ENCODE data around the gene MEF2C. TPM values are rescaled to one million over a fixed set of nuclear protein-coding genes. Genes with fewer than 3 reads are reported as not detected.

MEF2C gene
- polyA plus RNA-seq, 3 donors: 32.0 to 89.3 (median 88.3) TPM

DNA sequence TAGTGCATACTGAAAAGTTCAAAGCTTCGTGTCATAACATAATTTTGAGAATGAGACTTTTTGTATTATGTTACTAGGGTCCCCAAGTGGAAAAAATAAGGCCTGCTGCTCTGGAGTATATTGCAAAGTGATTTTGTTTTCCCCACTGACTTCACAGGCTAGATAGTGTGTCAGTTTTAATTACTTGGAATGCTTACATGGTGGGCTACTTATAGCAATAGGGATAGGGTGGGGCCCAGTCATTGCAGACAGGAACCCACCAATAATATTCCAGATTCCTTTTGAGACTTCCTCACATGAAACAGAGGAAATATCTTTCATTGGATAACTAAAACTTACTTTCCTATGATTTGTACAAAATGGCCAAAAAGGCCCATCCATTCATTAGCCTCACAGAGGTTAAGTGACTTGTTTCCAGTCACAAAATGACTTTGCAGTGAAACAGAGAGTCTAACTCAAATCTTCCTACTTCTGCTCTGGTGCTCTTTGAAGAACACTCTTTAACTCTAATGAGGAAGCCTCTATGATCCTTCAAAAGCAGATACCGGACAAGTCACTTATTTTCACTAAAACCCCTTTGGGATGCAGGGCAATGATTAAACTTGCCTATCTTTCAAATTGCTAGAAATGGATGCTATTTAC, 16.2 kb upstream of the MEF2C start:
- H3K4me3 ChIP-seq (replicated peaks in 1 of 3; ENCODE audit: low read depth in 2 of 3, low read length in 3 of 3): no peak overlapping the region
- Mint-ChIP-seq H3K27me3 (ENCODE audit: low read depth in 3 of 3) (no peaks in the 10 kb centered on the region), H3K27ac (no peak overlapping the region), H3K4me3 (no peak overlapping the region), H3K36me3 (no peaks in the 10 kb centered on the region), H3K4me1 (peaks cover 3% of the 10 kb centered on the region), H3K9me3 (no peaks in the 10 kb centered on the region)
- H3K27me3 ChIP-seq (ENCODE audit: control insufficient read depth in 2 of 2, insufficient read depth in 2 of 2, low read length in 2 of 2): no peaks in the 10 kb centered on the region
- H3K4me1 ChIP-seq (ENCODE audit: control insufficient read depth in 1 of 2, insufficient read depth in 2 of 2, low read length in 2 of 2): no peaks in the 10 kb centered on the region
- no peaks in the 10 kb centered on the region for H4K20me1 ChIP-seq (ENCODE audit: insufficient read depth, low read length)
- H3K36me3 ChIP-seq (replicated peaks in 1 of 2; ENCODE audit: control insufficient read depth in 1 of 2, insufficient read depth in 2 of 2, low read length in 2 of 2): no peaks in the 10 kb centered on the region
- H3K4me2 ChIP-seq (replicated peaks; ENCODE audit: extremely low read depth, low read length, poor library complexity, severe bottlenecking): no peak overlapping the region
- DNase-seq: no peak
- TF ChIP-seq, protein P1, sequence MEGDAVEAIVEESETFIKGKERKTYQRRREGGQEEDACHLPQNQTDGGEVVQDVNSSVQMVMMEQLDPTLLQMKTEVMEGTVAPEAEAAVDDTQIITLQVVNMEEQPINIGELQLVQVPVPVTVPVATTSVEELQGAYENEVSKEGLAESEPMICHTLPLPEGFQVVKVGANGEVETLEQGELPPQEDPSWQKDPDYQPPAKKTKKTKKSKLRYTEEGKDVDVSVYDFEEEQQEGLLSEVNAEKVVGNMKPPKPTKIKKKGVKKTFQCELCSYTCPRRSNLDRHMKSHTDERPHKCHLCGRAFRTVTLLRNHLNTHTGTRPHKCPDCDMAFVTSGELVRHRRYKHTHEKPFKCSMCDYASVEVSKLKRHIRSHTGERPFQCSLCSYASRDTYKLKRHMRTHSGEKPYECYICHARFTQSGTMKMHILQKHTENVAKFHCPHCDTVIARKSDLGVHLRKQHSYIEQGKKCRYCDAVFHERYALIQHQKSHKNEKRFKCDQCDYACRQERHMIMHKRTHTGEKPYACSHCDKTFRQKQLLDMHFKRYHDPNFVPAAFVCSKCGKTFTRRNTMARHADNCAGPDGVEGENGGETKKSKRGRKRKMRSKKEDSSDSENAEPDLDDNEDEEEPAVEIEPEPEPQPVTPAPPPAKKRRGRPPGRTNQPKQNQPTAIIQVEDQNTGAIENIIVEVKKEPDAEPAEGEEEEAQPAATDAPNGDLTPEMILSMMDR (IDR thresholded peaks at IDR 0.05): no peak
- H3K79me2 ChIP-seq (ENCODE audit: insufficient read depth, low read length): no peaks in the 10 kb centered on the region
- H3K9ac ChIP-seq (ENCODE audit: insufficient read depth, low read length, poor library complexity, severe bottlenecking): no peak overlapping the region
- no CpG with 5 or more reads among the region's 2 CpGs for WGBS (ENCODE audit: insufficient coverage)
- H2AFZ ChIP-seq (ENCODE audit: insufficient read depth, low read depth, low read length, poor library complexity, severe bottlenecking): no peak overlapping the region
- H3K9me3 ChIP-seq (replicated peaks in 1 of 2; ENCODE audit: control insufficient read depth in 1 of 2, insufficient read depth in 1 of 2, low read length in 2 of 2): no peaks in the 10 kb centered on the region
- intact Hi-C loops (cut with micrococcal nuclease): no loop called here
- H3K27ac ChIP-seq (ENCODE audit: low read depth in 1 of 2, low read length in 2 of 2): no peak overlapping the region

DNA sequence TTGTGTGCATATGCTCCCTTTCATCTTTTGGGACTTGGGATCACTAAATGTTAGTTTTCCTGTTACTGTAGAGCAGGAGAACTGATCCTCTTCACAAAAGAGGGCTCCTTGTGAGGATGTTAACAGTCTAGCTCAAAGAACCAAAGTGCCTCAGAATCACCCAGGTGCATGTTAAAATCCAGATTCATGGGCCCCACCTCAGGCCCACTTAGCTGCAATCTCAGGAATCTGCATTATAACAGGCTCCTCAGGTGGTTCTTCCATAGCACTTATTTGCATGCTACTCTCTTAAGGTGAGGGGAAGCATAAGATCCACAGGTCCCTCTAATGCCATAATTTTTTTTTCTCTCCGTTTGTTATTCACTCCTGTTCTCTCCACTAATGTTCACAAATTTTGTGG, 14.8 kb upstream of the MEF2C start:
- no peaks in the 10 kb centered on the region for H3K79me2 ChIP-seq (ENCODE audit: insufficient read depth, low read length)
- no peaks in the 10 kb centered on the region for H3K4me1 ChIP-seq (ENCODE audit: control insufficient read depth in 1 of 2, insufficient read depth in 2 of 2, low read length in 2 of 2)
- no peaks in the 10 kb centered on the region for H3K9me3 ChIP-seq (replicated peaks in 1 of 2; ENCODE audit: control insufficient read depth in 1 of 2, insufficient read depth in 1 of 2, low read length in 2 of 2)
- Mint-ChIP-seq H3K27ac (no peak overlapping the region), H3K27me3 (ENCODE audit: low read depth in 3 of 3) (peaks cover 0 to under 1% (median 0%) of the 10 kb centered on the region in 3 donors), H3K36me3 (no peaks in the 10 kb centered on the region), H3K4me1 (peaks cover 3% of the 10 kb centered on the region), H3K9me3 (no peaks in the 10 kb centered on the region), H3K4me3 (no peak overlapping the region)
- no peaks in the 10 kb centered on the region for H3K27me3 ChIP-seq (ENCODE audit: control insufficient read depth in 2 of 2, insufficient read depth in 2 of 2, low read length in 2 of 2)
- H3K27ac ChIP-seq (ENCODE audit: low read depth in 1 of 2, low read length in 2 of 2): no peak overlapping the region
- no peak overlapping the region for H2AFZ ChIP-seq (ENCODE audit: insufficient read depth, low read depth, low read length, poor library complexity, severe bottlenecking)
- H3K9ac ChIP-seq (ENCODE audit: insufficient read depth, low read length, poor library complexity, severe bottlenecking): no peak overlapping the region
- H4K20me1 ChIP-seq (ENCODE audit: insufficient read depth, low read length): no peaks in the 10 kb centered on the region
- no peak overlapping the region for H3K4me2 ChIP-seq (replicated peaks; ENCODE audit: extremely low read depth, low read length, poor library complexity, severe bottlenecking)
- no peaks in the 10 kb centered on the region for H3K36me3 ChIP-seq (replicated peaks in 1 of 2; ENCODE audit: control insufficient read depth in 1 of 2, insufficient read depth in 2 of 2, low read length in 2 of 2)
- H3K4me3 ChIP-seq (replicated peaks in 1 of 3; ENCODE audit: low read depth in 2 of 3, low read length in 3 of 3): no peak overlapping the region
- DNase-seq: no peak
- intact Hi-C loops (cut with micrococcal nuclease): no loop called here
- TF ChIP-seq, protein P1 (IDR thresholded peaks at IDR 0.05): no peak
- WGBS (ENCODE audit: insufficient coverage): no CpG with 5 or more reads among the region's 1 CpG

All from CD14-positive monocyte (primary cell).